SK-N-SH (cell line): ENCODE measurements around the gene CDH22.

Experiments used
- EP300 ChIP-seq, 2 experiments: IDR thresholded peaks; 2 replicates each; pipeline versions ENCODE4 v1.4.0 to v1.6.1; 2012; ENCODE audit warnings: borderline replicate concordance in 1 of 2, low read depth in 1 of 2, low read length in 1 of 2
- EZH2phosphoT487 ChIP-seq: fragments of 200-600 bp; sonication (generic); IDR thresholded peaks from 2 replicates; pipeline ENCODE4 v1.6.1; 2017; ENCODE audit warnings: low read depth, mixed run types, mild to moderate bottlenecking, antibody characterized with exemption, moderate library complexity, borderline replicate concordance
- FOXM1 ChIP-seq: IDR thresholded peaks from 2 replicates; pipeline ENCODE4 v1.4.0; 2012; ENCODE audit warnings: low read depth, mild to moderate bottlenecking
- MAX ChIP-seq: IDR thresholded peaks from 2 replicates; pipeline ENCODE4 v1.4.0; 2012; ENCODE audit warnings: low read depth
- POLR2AphosphoS5 ChIP-seq: IDR thresholded peaks from 2 replicates; pipeline ENCODE4 v1.6.1; 2012; ENCODE audit warnings: low read depth, low read length
- RAD21 ChIP-seq: IDR thresholded peaks from 2 replicates; pipeline ENCODE4 v1.6.1; 2012; ENCODE audit warnings: mild to moderate bottlenecking, low read length
- ZBTB33 ChIP-seq: IDR thresholded peaks from 2 replicates; pipeline ENCODE4 v1.4.0; 2012; ENCODE audit warnings: low read depth, borderline replicate concordance
- TF ChIP-seq, protein P1 (sequence below): fragments of 200-600 bp; sonication (generic); IDR thresholded peaks from 2 replicates; pipeline ENCODE4 v1.6.1; 2017; ENCODE audit warnings: antibody characterized with exemption, mild to moderate bottlenecking, moderate library complexity

DNA sequence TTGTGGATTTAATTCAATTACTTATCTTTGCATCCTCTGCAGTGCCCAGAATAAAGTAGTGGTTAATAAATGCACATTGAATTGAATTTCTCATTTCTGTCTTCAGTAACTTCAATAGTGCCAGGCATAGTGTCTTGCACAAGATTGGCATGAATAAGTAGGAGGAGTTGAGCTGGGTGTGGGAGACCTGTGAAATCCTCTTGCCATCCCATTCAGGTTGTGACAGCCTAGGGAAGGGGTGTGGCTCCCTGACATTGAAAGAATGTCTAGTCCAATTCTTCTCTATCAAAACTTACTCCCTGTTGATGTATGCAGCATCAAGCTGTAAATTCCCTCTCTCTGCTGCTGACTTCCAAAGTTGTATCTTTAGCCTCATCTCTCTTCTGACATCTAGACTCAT is 73.2 kb downstream of the CDH22 start:
- TF ChIP-seq RAD21: no peak
- no peak for TF ChIP-seq EP300 (IDR thresholded peaks at IDR 0.05; ENCODE audit: borderline replicate concordance in 1 of 2, low read depth in 1 of 2, low read length in 1 of 2)
- TF ChIP-seq, protein P1, sequence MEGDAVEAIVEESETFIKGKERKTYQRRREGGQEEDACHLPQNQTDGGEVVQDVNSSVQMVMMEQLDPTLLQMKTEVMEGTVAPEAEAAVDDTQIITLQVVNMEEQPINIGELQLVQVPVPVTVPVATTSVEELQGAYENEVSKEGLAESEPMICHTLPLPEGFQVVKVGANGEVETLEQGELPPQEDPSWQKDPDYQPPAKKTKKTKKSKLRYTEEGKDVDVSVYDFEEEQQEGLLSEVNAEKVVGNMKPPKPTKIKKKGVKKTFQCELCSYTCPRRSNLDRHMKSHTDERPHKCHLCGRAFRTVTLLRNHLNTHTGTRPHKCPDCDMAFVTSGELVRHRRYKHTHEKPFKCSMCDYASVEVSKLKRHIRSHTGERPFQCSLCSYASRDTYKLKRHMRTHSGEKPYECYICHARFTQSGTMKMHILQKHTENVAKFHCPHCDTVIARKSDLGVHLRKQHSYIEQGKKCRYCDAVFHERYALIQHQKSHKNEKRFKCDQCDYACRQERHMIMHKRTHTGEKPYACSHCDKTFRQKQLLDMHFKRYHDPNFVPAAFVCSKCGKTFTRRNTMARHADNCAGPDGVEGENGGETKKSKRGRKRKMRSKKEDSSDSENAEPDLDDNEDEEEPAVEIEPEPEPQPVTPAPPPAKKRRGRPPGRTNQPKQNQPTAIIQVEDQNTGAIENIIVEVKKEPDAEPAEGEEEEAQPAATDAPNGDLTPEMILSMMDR: no peak
- TF ChIP-seq ZBTB33: no peak
- TF ChIP-seq POLR2AphosphoS5: no peak
- no peak for TF ChIP-seq EZH2phosphoT487
- TF ChIP-seq FOXM1: no peak
- TF ChIP-seq MAX: no peak
